SK-N-SH (cell line): ENCODE measurements around the gene SLC17A7.
A peak's percentile ranks its signal among the peaks of the same experiment; 100 is the strongest.

Experiments used
- CHD2 ChIP-seq: fragments of 150-350 bp; IDR thresholded peaks from 2 replicates; pipeline ENCODE4 v1.6.1; 2018; ENCODE audit warnings: low read length; ENCODE audit not compliant: partially characterized antibody
- ELF1 ChIP-seq: IDR thresholded peaks from 2 replicates; pipeline ENCODE4 v1.4.0; 2012
- EZH2phosphoT487 ChIP-seq: fragments of 200-600 bp; sonication (generic); IDR thresholded peaks from 2 replicates; pipeline ENCODE4 v1.6.1; 2017; ENCODE audit warnings: low read depth, mixed run types, mild to moderate bottlenecking, antibody characterized with exemption, moderate library complexity, borderline replicate concordance
- FOSL2 ChIP-seq: IDR thresholded peaks from 2 replicates; pipeline ENCODE4 v1.4.0; 2012; ENCODE audit warnings: low read depth, mild to moderate bottlenecking, moderate library complexity, borderline replicate concordance
- JUND ChIP-seq: IDR thresholded peaks from 2 replicates; pipeline ENCODE4 v1.4.0; 2012
- MEF2A ChIP-seq: IDR thresholded peaks from 2 replicates; pipeline ENCODE4 v1.4.0; 2012; ENCODE audit warnings: low read depth, borderline replicate concordance
- MXI1 ChIP-seq: IDR thresholded peaks from 2 replicates; pipeline ENCODE4 v1.6.1; 2012; ENCODE audit warnings: mild to moderate bottlenecking, low read depth, low read length, improper control_type of control experiment
- NFIC ChIP-seq: IDR thresholded peaks from 2 replicates; pipeline ENCODE4 v1.4.0; 2012; ENCODE audit warnings: borderline replicate concordance
- RAD21 ChIP-seq: IDR thresholded peaks from 2 replicates; pipeline ENCODE4 v1.6.1; 2012; ENCODE audit warnings: mild to moderate bottlenecking, low read length
- RXRA ChIP-seq: IDR thresholded peaks from 2 replicates; pipeline ENCODE4 v1.4.0; 2012; ENCODE audit warnings: low read depth, mild to moderate bottlenecking, borderline replicate concordance
- TCF12 ChIP-seq: IDR thresholded peaks from 2 replicates; pipeline ENCODE4 v1.4.0; 2012
- TEAD4 ChIP-seq: IDR thresholded peaks from 2 replicates; pipeline ENCODE4 v1.4.0; 2012; ENCODE audit warnings: mild to moderate bottlenecking, borderline replicate concordance; ENCODE audit not compliant: insufficient read depth
- TF ChIP-seq, protein P1 (sequence below): fragments of 200-600 bp; sonication (generic); IDR thresholded peaks from 2 replicates; pipeline ENCODE4 v1.6.1; 2017; ENCODE audit warnings: antibody characterized with exemption, mild to moderate bottlenecking, moderate library complexity
- TF ChIP-seq, protein P2 (sequence below): fragments of 150-350 bp; IDR thresholded peaks from 2 replicates; pipeline ENCODE4 v1.6.1; 2017; ENCODE audit warnings: antibody characterized with exemption, low read length, low read depth, borderline replicate concordance

DNA sequence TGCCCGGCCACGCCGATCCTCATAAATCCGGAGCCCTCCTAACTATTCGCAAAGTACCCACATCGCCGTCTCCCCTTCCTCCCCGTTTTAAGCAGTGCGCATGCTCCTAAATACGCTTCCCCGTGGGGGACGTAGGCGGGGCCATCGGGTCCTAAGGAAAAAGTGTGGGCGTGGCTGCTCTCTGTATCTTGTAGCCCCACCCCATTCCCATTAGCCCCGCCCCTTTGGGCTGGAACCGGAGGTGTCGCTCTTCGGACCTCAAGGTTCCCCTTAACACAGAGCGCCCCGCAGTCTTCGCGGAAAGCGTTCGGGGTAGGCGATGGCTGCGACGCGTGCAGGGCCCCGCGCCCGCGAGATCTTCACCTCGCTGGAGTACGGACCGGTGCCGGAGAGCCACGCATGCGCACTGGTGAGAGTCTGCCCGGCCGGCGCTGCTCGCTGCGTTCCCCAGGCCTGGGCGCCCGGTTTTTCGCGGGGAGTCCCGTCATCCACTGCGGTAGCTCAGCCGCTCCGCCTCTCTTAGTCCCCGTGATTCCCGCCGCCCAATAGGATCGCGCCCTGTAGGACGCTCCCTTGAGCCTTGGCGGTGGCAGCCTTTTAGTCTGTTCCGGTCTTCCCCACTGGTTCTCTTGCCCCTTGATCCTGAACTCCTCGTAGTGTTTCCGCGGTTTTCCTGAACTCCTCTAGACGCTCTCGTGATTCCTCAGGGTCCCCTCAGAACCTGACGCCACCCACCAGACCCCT lies 11.9 kb upstream of the SLC17A7 start, which contains the start of gene ALDH16A1:
- TF ChIP-seq, protein P1, sequence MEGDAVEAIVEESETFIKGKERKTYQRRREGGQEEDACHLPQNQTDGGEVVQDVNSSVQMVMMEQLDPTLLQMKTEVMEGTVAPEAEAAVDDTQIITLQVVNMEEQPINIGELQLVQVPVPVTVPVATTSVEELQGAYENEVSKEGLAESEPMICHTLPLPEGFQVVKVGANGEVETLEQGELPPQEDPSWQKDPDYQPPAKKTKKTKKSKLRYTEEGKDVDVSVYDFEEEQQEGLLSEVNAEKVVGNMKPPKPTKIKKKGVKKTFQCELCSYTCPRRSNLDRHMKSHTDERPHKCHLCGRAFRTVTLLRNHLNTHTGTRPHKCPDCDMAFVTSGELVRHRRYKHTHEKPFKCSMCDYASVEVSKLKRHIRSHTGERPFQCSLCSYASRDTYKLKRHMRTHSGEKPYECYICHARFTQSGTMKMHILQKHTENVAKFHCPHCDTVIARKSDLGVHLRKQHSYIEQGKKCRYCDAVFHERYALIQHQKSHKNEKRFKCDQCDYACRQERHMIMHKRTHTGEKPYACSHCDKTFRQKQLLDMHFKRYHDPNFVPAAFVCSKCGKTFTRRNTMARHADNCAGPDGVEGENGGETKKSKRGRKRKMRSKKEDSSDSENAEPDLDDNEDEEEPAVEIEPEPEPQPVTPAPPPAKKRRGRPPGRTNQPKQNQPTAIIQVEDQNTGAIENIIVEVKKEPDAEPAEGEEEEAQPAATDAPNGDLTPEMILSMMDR = no peak
- TF ChIP-seq TEAD4 (no peak), FOSL2 (no peak), TCF12 (no peak), RAD21 (no peak), CHD2 (peak; percentile 89), EZH2phosphoT487 (no peak), MEF2A (no peak), JUND (no peak), RXRA (no peak), MXI1 (peak; percentile 52; the same call in 1 of the 2 replicates), NFIC (no peak), ELF1 (peak; percentile 72)
- TF ChIP-seq, protein P2, sequence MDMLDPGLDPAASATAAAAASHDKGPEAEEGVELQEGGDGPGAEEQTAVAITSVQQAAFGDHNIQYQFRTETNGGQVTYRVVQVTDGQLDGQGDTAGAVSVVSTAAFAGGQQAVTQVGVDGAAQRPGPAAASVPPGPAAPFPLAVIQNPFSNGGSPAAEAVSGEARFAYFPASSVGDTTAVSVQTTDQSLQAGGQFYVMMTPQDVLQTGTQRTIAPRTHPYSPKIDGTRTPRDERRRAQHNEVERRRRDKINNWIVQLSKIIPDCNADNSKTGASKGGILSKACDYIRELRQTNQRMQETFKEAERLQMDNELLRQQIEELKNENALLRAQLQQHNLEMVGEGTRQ = peak; percentile 69
